GM12878 (cell line): ENCODE data around the gene SAMD1.

ENCODE experiments used
- PAX5 ChIP-seq: IDR thresholded peaks from 2 replicates; pipeline ENCODE4 v1.6.1; 2011; ENCODE audit warnings: low read depth, low read length, borderline replicate concordance
- SREBF1 ChIP-seq: IDR thresholded peaks from 2 replicates; pipeline ENCODE4 v1.6.1; 2012; ENCODE audit warnings: mild to moderate bottlenecking, low read length
- TAF1 ChIP-seq: IDR thresholded peaks from 2 replicates; pipeline ENCODE4 v1.6.1; 2011; ENCODE audit warnings: mild to moderate bottlenecking, low read depth, low read length, borderline replicate concordance
- TARDBP ChIP-seq: IDR thresholded peaks from 2 replicates; pipeline ENCODE4 v1.6.1; 2016; ENCODE audit warnings: borderline replicate concordance

DNA sequence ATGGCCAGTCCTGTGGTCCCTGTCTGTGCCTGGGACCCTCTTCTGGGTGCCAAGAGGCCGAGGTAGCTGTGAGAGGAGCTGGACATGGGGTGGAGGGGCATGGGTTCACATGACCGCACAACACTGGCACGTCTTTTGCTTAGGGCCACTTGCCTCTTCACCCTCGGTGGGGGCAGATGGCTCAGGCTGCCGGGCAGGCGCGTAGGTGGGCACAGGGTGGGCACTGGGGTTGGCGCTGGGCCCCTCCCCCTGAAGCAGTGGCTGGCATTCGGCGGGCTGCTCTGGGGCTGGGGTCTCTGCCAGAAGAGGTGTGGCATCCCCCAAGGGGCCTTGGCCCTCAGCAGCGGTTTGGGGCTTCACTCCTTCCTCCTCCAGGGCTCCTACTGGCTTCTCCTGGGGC, 37.1 kb downstream of the SAMD1 start:
- TF ChIP-seq TARDBP: no peak
- TF ChIP-seq SREBF1: no peak
- TF ChIP-seq TAF1: no peak
- TF ChIP-seq PAX5: no peak
